Fibroblast of skin of right biceps (primary cell): ENCODE measurements around the gene NRCAM.
A peak's percentile ranks its signal among the peaks of the same experiment; 100 is the strongest.

Experiments
- DNase-seq: peaks from one replicate; pipeline ENCODE4 v3.0.0-alpha.2; 2013

NRCAM gene

GRCh38 chr7:108335269-108335918 is 120.8 kb downstream of the NRCAM start:
- peak; percentile 16 for DNase-seq

- no peak for DNase-seq
Observed at GRCh38 chr7:108332937-108333336, 123.3 kb downstream of the NRCAM start.

- DNase-seq: no peak
Observed at GRCh38 chr7:108331971-108332370, 124.3 kb downstream of the NRCAM start.

DNA sequence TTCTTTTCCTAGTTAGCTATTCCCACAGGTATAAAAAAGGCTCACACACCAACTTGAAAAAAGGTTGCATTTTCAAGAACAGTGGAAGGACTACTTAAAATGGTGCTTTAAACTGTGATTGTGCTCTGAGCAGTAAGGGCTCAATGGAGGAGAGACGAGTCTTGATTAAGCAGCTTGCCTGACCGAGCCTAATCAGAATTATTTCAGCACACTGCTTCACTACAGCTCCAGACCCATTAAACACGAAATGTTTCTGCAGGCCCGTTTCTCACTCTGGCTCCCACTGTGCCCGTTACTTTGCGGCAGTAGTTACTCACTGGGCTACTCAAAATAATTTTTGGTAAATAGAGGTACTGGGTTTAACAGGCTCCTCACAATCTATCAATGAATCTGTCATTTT is 126.0 kb downstream of the NRCAM start:
- no peak for DNase-seq

DNA sequence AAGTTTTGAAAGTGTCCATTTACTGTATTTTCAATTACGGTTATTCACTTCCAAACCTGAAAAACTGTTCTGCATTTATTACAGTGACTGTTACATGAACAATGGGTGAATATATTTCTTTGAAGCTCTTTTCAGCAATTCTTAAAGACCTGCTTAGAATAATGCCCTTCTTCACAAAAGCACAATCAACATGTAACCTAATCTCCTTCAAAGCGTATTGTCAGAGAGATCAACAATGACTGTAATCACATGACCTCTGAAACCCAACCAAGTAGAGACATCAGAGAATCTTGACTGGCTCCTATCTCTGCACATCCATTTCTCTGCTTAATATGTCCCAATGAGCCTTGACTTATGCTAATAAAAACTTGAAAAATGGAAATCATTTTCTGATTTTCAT is 126.7 kb downstream of the NRCAM start:
- DNase-seq: no peak

- DNase-seq: no peak
Observed at GRCh38 chr7:108328174-108328651, 128.0 kb downstream of the NRCAM start.

DNA sequence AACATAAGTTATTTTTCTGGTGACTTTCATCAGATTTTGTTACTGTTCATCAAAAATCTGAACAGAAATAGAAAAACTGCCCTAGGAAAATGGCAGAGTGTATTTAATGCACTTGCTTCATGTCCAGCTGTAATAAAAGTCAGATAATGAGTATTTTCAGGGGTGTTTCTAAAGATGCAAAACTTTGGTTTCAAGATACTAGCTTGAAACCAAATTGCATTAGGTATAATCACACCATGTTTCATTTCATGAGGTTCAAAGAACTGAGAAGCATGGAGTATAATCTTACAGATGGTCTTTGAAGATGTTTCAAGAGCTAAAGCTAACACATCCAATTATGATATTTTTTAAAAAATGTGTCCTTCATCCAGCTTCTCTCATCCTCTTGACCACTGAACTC is 128.9 kb downstream of the NRCAM start:
- DNase-seq: no peak

DNA sequence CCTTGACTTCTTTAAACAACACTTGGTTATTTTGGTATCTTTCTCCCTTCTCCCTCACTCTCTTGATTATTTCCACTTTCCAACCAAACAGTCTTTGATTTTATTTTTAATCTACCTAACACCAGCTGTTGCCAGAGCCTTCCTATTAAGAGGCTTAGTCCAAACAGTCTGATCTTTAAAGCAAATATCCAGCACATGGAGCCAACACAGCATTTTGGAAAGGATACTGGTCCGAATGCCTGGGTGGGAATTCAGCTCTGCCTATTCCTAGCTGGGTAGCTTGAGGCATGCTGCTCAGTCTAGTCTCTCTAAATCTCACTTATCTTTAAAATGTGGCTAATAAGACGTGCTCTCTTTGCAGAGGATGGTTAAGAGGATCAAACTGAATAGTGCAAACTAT is 129.3 kb downstream of the NRCAM start:
- DNase-seq: no peak

GRCh38 chr7:108324053-108325038 is 131.9 kb downstream of the NRCAM start:
- no peak for DNase-seq

DNA sequence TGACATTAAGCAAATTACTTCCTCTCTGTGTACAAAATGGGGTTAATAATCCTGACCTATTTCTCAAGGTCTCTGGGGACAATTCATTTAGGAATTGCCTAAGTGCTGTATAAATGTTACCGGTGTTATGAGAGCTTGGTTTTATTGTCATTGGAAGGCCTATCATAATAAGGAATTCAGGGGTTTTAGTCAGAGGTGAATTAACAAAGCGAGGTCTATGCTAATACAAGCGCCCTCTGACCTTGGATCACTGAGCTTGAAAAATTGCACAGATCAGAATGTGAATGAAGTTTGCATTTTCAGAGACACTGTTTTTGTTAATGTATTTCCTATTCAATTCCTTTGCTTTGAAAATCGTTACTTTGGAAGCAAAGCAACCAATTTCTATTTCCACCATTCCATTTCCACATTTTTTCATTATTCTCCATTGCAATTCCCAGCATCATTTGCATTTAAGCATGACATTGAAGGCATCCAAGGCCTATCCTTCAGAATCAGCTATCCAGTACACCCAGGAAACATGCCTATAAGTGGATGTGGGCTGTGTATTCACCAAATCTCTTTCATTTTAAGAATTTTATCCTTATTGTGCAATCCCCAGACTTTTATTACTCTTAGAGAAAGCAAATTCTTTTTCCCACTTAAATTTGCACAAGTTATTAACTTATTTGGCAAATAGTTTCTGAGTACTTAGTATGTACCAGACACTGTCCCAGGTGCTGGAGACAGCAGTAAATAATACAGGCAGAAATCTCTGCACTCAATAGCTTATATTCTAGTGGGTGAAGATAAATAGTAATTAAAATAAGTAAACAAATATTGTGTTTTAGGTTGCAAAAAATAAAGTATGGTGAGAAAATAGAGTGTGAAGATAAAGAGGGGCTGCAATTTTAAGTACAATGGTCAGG is 133.1 kb downstream of the NRCAM start:
- DNase-seq: no peak

DNA sequence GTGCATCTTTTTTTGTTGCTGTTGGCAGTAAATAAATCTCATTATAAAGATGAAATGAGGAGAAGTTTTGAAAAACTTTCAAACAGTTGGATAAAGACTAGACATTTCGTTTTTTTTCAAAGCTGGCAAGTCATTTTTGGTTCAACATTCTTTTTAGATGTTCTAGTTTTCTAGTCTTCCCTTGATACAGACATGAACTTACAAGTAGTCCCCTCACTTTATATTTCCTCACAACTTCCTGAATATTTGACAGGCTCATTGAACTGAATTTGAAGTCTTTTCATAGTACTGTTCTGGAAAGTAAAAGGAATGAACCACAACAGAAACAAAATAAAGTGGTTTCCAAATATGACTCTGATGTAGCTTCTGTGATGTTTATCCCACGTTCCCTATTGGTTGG is 134.2 kb downstream of the NRCAM start:
- DNase-seq: no peak

DNA sequence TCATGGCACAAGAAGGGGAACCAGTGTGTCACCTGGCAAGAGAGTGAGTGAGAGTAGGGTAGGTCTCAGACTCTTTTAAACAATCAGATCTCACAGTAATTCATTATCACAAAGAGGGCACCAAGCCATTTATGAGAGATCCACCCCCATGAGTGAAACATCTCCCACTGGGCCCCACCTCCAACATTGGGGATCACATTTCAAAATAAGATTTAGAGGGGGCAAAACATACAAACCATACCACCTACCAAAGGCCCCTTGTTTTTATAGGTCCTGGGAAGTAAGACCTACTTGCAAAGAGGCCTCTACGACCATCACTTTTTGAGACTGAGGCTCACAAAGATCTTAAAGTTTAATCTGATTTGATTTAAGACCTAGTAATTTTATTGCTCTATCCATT is 134.9 kb downstream of the NRCAM start:
- DNase-seq: no peak

- DNase-seq: no peak
Observed at GRCh38 chr7:108316708-108317107, 139.5 kb downstream of the NRCAM start.

- no peak for DNase-seq
Observed at GRCh38 chr7:108314551-108314950, 141.7 kb downstream of the NRCAM start.

DNA sequence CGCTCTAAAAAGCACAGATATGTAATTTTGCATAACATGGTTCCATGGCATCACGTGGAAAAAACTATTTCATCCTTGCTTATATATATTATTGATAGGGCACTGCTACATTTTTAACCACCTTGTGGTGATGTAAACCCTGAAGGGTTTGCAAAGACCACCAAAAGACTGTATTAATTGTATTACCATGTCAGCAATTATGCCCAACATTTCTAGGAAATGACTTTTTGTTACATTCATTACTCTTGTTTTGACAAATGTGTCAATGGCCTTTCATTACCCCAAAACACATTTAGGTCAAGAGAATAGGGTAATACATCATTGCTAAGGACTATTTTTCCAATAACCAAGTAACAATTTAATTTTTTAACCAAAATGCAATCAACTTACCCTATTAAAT is 142.2 kb downstream of the NRCAM start:
- DNase-seq: no peak

DNA sequence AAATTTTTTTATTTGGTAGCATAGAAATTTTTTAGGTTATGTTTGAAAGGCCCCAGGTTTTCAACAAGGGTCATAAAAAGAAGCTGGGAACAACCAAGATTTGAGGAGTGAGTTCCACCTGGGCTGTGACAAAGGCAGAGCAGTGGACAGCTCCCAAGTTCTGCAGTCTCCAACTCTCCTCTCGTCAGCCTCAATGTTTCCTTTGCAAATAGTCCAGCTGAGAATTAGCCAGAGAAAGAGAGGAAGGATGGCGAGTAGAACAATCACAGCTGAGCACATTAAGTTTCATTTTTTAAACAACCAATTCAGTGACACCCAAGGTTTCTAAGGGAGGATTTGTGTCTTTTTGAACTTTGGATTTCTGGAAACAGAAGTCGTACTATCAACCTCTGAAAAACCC is 143.2 kb downstream of the NRCAM start:
- no peak for DNase-seq

DNA sequence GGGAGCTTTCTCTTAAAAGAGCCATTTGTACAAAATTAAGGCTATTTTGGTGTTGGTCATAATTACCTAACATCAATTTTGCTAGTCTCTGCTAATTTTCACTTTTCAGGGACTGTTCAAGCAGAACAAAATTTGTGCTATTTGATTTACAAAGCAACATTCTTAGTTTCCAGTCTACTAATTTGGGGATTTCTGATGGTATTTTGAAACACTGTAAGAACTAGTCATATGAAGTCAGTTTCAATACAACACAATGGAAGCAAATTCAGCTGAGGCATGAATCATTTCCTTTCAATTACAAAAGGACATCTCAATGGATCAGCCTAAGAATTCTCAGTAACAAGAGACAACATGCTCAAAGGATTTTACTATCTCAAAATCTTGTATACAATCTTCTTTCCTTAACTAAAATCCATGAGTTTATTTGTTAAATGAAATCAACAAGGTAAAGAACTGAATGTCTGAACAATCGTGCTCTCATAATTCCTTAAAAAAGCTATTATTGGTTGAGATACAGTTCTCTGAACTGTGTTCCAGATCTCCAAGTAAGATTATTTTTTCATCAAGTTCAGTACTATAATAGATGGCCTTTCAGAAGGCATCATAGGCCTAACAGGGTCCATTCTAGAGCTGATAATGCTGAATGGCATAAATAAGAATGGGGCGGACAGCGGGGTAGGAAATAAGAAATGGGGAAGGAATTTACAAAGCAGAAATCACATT is 144.6 kb downstream of the NRCAM start:
- peak; percentile 33 for DNase-seq

DNA sequence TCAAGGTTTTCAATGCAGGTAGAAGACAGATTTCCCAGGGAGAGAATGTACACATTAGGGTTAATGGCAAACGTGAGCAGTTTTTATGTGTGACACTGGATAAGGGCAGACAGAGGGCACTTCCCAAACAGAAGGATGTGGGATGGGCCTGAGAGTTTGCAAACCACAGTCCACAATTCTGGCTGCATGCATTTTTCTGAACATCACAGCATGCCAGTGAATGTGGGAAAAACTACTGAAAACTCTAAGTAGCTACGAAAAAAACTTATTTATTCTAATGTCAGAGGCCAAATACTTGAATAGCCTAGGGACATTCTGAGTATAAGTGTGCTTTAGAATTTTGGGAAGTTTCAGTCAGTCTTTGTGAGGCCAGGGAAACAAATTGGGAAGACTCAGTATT is 145.9 kb downstream of the NRCAM start:
- DNase-seq: peak; percentile 15

- DNase-seq: peak; percentile 13
Observed at GRCh38 chr7:108308903-108309302, 147.3 kb downstream of the NRCAM start.

DNA sequence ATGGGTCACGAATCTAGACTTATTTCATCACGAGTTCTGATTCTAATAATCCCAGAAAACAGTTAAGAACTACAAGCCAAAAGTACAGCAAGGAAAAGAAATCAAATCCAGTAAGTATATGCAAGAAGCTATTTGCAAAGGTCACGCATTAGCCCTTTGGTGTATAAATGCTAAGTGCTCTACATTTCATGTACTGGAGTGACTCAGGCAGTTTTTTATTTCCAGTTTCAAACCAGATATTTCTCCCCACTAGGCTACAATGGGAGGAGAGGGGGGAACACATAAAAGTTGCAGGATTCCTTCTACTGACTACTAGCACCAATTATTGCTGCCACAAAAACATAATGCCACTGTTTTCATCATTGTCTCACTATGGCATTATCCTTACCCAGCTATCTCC is 148.0 kb downstream of the NRCAM start:
- no peak for DNase-seq

GRCh38 chr7:108307595-108307994 is 148.6 kb downstream of the NRCAM start:
- no peak for DNase-seq

DNA sequence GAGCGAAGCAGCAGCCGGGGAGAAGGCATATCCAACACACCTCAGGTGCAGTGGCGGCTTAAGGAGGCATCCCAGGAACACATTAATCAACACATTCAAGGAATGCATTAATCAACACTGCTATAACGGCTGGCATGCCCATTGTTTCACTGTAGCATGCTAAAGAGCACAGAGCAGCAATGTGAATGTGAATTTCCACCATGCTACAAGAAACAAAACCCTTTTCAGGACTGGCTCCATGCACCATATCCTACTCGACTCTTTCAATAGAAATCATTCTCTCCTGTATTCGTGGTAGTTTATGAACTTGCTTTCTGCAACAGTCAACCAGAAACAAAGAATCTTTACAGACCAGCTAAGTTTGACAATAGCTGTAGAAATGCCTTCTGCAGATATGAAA is 149.0 kb downstream of the NRCAM start:
- DNase-seq: no peak
